ENCODE data around the gene OR4X1. TPM values are rescaled to one million over a fixed set of nuclear protein-coding genes. Genes with fewer than 3 reads are reported as not detected.
"Not testable (repeated sequence)": the region's sequence is repeated elsewhere in the genome, so short reads cannot be mapped to it uniquely, and the experiment has no call there.

OR4X1 gene
- not detected in 2 replicates for total RNA-seq (2014; rRNA removed; shearing (Covaris generic); ENCODE audit: low replicate concordance)

- DNase-seq (ENCODE audit: low read depth) = no peak
- in situ Hi-C loops (cut with HindIII; ENCODE audit: low pct_unique_long_range_greater_than_20kb, low sequenced_read_pairs) = no loop called here
These were observed at the start of gene OR4X1 for GRCh38 chr11:48263423-48263911. Gene OR4X1 (plus strand): TSS chr11:48263861. CDS start chr11:48263861, 0 bp downstream.

- no peak for DNase-seq (ENCODE audit: low read depth)
- in situ Hi-C loops (cut with HindIII; ENCODE audit: low pct_unique_long_range_greater_than_20kb, low sequenced_read_pairs) = no loop called here
These were observed 47.2 kb upstream of the OR4X1 start, which contains the start of gene OR4B1 for GRCh38 chr11:48216510-48216909. Gene OR4B1 (plus strand): TSS chr11:48216810. CDS start chr11:48216810, 0 bp downstream.

- no peak for DNase-seq (ENCODE audit: low read depth)
- in situ Hi-C loops (cut with HindIII; ENCODE audit: low pct_unique_long_range_greater_than_20kb, low sequenced_read_pairs) = no loop called here
These were observed 34.9 kb upstream of the OR4X1 start for GRCh38 chr11:48228761-48229160.

GRCh38 chr11:48230057-48230456, 33.6 kb upstream of the OR4X1 start:
- DNase-seq (ENCODE audit: low read depth); in situ Hi-C loops (cut with HindIII; ENCODE audit: low pct_unique_long_range_greater_than_20kb, low sequenced_read_pairs): not testable (repeated sequence)

GRCh38 chr11:48237727-48238126, 25.9 kb upstream of the OR4X1 start:
- DNase-seq (ENCODE audit: low read depth) = no peak
- in situ Hi-C loops (cut with HindIII; ENCODE audit: low pct_unique_long_range_greater_than_20kb, low sequenced_read_pairs) = no loop called here

DNA sequence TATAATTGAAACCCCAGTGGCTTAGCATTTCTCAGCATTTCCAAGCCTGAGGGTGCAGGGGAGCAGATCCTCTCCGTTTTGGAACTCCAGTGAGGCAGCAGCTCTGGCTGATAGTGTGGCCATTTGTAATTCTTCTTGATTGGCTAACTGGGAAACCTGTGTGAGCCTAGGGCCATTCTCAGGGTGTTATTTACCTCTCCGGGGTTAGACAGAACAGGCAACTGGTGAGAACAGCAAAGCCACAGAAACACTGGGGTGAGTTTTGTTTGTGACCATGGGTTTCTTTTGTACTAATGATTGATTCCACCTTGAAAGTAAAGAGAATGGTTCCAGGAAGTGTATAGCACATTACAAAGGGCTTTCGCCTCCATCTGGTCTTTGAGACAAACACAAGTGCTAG, 21.2 kb upstream of the OR4X1 start:
- no peak for DNase-seq (ENCODE audit: low read depth)
- in situ Hi-C loops (cut with HindIII; ENCODE audit: low pct_unique_long_range_greater_than_20kb, low sequenced_read_pairs) = no loop called here

GRCh38 chr11:48244804-48245203, 18.9 kb upstream of the OR4X1 start, which contains the start of gene OR4X2:
Gene OR4X2 (plus strand): TSS chr11:48245104. CDS start chr11:48245104, 0 bp downstream.
- in situ Hi-C loops (cut with HindIII; ENCODE audit: low pct_unique_long_range_greater_than_20kb, low sequenced_read_pairs) = no loop called here
- DNase-seq (ENCODE audit: low read depth) = no peak

- DNase-seq (ENCODE audit: low read depth) = no peak
- in situ Hi-C loops (cut with HindIII; ENCODE audit: low pct_unique_long_range_greater_than_20kb, low sequenced_read_pairs) = no loop called here
These were observed 14.8 kb upstream of the OR4X1 start for GRCh38 chr11:48248902-48249301.

DNA sequence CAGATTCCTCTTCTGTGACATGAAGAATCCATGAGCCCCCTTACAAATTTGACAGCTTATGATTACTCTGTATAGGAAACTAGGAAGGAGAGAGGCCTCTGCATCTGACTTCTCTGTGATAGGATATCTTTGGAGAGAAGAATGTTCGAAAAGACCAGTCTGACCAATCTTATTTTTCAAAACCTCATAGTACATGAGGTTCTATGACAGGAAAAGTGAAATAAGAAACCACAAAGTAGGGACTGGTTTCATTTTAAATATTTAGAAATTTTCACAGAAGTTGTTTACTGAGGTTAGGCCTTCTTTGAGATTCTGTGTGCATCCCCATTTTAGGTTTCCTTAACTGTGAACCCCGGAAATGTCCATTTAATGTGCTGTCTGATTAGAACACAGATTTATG, 2.1 kb upstream of the OR4X1 start:
- no peak for DNase-seq (ENCODE audit: low read depth)
- in situ Hi-C loops (cut with HindIII; ENCODE audit: low pct_unique_long_range_greater_than_20kb, low sequenced_read_pairs) = no loop called here

- DNase-seq (ENCODE audit: low read depth) = no peak
- in situ Hi-C loops (cut with HindIII; ENCODE audit: low pct_unique_long_range_greater_than_20kb, low sequenced_read_pairs) = no loop called here
These were observed 7.0 kb downstream of the OR4X1 start for GRCh38 chr11:48270621-48271020.

- DNase-seq (ENCODE audit: low read depth) = no peak
- in situ Hi-C loops (cut with HindIII; ENCODE audit: low pct_unique_long_range_greater_than_20kb, low sequenced_read_pairs) = no loop called here
These were observed 8.9 kb downstream of the OR4X1 start for GRCh38 chr11:48272606-48273005.

- in situ Hi-C loops (cut with HindIII; ENCODE audit: low pct_unique_long_range_greater_than_20kb, low sequenced_read_pairs) = no loop called here
These were observed 42.3 kb downstream of the OR4X1 start, which contains the start of gene OR4S1 for GRCh38 chr11:48305923-48306322. Gene OR4S1 (plus strand): TSS chr11:48306223. CDS start chr11:48306223, 0 bp downstream.

DNA sequence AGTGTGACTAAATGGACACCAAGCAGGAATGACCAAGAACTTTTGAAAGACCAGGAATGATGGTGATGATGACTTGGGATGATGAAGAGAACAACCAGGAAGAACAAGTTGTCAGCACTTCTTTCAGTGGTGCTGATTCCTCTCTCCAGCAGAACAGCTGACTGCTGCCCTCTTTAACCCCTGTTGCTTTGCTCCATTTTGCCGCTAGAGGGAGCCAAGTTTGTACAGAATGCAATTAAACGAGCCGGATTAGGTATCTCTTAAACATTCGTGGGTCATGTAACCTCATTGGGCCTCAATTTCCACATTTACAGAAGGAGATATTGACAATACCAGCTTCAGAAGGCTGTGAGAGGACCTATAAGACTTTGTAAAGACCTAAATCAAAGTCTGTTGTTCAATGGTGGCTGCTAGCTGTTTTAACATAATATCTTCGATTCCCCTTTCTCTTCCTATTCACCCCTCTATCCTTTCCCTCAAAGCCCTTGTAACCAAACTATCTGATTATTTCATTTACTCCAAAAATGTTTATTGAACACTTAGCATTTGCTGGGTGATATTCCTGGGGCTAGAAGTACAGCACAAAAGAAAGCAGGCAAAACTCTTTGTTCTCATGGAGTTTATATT, 44.2 kb downstream of the OR4X1 start:
- in situ Hi-C loops (cut with HindIII; ENCODE audit: low pct_unique_long_range_greater_than_20kb, low sequenced_read_pairs) = no loop called here
- peak; percentile 50 for DNase-seq (ENCODE audit: low read depth)

More at GRCh38 chr11:48305923-48306322, 42.3 kb downstream of the OR4X1 start, which contains the start of gene OR4S1:
- no peak for DNase-seq (ENCODE audit: low read depth)

- DNase-seq (ENCODE audit: low read depth); in situ Hi-C loops (cut with HindIII; ENCODE audit: low pct_unique_long_range_greater_than_20kb, low sequenced_read_pairs): not testable (repeated sequence)
These were observed 49.9 kb downstream of the OR4X1 start for GRCh38 chr11:48313590-48313989.

Other genes starting within 250 kb of the OR4X1 start
- gene OR4B1, start 47.1 kb upstream of the OR4X1 start, total RNA-seq (2014; rRNA removed; shearing (Covaris generic); ENCODE audit: low replicate concordance) = not detected in 2 replicates
- not detected in 2 replicates for gene OR4X2, start 18.8 kb upstream of the OR4X1 start, total RNA-seq (2014; rRNA removed; shearing (Covaris generic); ENCODE audit: low replicate concordance)
- not detected in 2 replicates for gene OR4S1, start 42.4 kb downstream of the OR4X1 start, total RNA-seq (2014; rRNA removed; shearing (Covaris generic); ENCODE audit: low replicate concordance)
- not detected in 2 replicates for gene OR4C3, start 61.1 kb downstream of the OR4X1 start, total RNA-seq (2014; rRNA removed; shearing (Covaris generic); ENCODE audit: low replicate concordance)
- gene OR4C5, start 102.6 kb downstream of the OR4X1 start, total RNA-seq (2014; rRNA removed; shearing (Covaris generic); ENCODE audit: low replicate concordance) = not detected in 2 replicates
- not detected in 2 replicates for gene OR4A47, start 224.9 kb downstream of the OR4X1 start, total RNA-seq (2014; rRNA removed; shearing (Covaris generic); ENCODE audit: low replicate concordance)

All from Caki2 (cell line).